GM12891 (cell line): ENCODE measurements around the gene LRRC40.
"Not testable (repeated sequence)": the region's sequence is repeated elsewhere in the genome, so short reads cannot be mapped to it uniquely, and the experiment has no call there.

Experiments
- DNase-seq: peaks from one replicate; pipeline ENCODE4 v3.0.0; 2011; ENCODE audit warnings: low spot score; ENCODE audit not compliant: insufficient read length
- FAIRE-seq: peaks from 2 replicates; lab custom pipeline; 2011; peaks lifted over from hg19 to GRCh38; lab: Jason Lieb, UNC
- PAX5 ChIP-seq: IDR thresholded peaks from 2 replicates; pipeline ENCODE4 v1.6.1; 2011; ENCODE audit warnings: low read length, moderate library complexity, mild to moderate bottlenecking; ENCODE audit not compliant: insufficient read depth, severe bottlenecking
- POLR2A ChIP-seq: IDR thresholded peaks from 2 replicates; pipeline ENCODE4 v1.6.1; 2011; ENCODE audit warnings: low read depth, low read length, control low read depth
- POLR2AphosphoS5 ChIP-seq: IDR thresholded peaks from 2 replicates; pipeline ENCODE4 v1.6.1; 2011; ENCODE audit warnings: low read depth, low read length, control low read depth
- POU2F2 ChIP-seq: IDR thresholded peaks from 2 replicates; pipeline ENCODE4 v1.6.1; 2011; ENCODE audit warnings: low read depth, mild to moderate bottlenecking, control low read depth, low read length, moderate library complexity
- SPI1 ChIP-seq: IDR thresholded peaks from 2 replicates; pipeline ENCODE4 v1.6.1; 2011; ENCODE audit warnings: low read depth, low read length, control low read depth
- TAF1 ChIP-seq: IDR thresholded peaks from 2 replicates; pipeline ENCODE4 v1.6.1; 2011; ENCODE audit warnings: low read depth, low read length, control low read depth

Gene LRRC40

GRCh38 chr1:70222716-70223235 is 17.4 kb upstream of the LRRC40 start:
- DNase-seq: no peak
- FAIRE-seq: no peak
- no peak for TF ChIP-seq POLR2A
- TF ChIP-seq TAF1: no peak
- TF ChIP-seq SPI1: no peak
- no peak for TF ChIP-seq POLR2AphosphoS5
- TF ChIP-seq POU2F2: no peak
- no peak for TF ChIP-seq PAX5

DNA sequence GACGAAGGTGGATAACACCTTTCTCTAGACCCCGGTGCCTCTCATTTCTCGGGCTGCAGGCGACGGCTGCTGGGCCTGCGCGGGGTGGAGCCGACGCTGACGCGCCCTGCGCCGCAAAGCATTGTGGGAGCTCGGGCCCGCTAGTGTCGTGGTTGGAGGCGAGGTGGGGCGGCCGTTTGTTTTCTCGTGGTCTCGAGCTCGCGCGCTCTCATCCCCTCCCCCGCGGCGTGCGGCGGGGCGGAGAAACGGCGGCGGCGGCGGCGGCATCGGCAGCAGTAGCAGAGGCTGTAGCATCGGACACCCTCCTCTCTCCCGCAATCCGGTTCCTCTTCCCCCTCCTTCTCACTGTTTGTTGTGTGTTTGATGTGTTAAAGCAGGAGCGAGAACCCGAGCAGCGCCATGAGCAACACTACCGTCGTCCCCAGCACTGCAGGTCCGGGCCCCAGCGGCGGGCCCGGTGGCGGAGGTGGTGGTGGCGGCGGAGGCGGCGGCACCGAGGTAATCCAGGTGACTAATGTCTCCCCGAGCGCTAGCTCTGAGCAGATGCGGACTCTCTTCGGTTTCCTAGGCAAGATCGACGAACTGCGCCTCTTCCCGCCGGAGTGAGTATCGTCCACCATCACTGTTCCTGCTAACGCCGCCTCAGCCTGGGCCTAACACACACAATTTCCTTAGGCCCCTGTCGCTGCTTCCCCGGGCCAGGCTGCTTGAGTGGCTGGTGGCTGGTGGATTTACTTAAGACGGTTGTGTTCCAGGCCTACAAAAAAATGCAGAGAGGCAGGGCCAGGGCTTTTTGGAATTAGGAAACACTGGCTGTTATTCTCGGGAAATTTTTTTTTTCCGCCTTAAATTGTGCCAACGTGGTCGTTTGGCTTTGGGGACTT is 16.1 kb upstream of the LRRC40 start, which contains the start of gene SRSF11:
Gene SRSF11, plus strand, starts transcription at position 143 of the 884 bp plus-strand sequence. Its CDS starts 257 bp downstream, at position 400.
- peak; percentile 99 for FAIRE-seq
- peak; percentile 79 for DNase-seq
- TF ChIP-seq POU2F2 (peak; percentile 22; the same call in 1 of the 2 replicates), PAX5 (no peak), TAF1 (peak; percentile 67), POLR2AphosphoS5 (peak; percentile 92), POLR2A (peak; percentile 84), SPI1 (no peak)

DNA sequence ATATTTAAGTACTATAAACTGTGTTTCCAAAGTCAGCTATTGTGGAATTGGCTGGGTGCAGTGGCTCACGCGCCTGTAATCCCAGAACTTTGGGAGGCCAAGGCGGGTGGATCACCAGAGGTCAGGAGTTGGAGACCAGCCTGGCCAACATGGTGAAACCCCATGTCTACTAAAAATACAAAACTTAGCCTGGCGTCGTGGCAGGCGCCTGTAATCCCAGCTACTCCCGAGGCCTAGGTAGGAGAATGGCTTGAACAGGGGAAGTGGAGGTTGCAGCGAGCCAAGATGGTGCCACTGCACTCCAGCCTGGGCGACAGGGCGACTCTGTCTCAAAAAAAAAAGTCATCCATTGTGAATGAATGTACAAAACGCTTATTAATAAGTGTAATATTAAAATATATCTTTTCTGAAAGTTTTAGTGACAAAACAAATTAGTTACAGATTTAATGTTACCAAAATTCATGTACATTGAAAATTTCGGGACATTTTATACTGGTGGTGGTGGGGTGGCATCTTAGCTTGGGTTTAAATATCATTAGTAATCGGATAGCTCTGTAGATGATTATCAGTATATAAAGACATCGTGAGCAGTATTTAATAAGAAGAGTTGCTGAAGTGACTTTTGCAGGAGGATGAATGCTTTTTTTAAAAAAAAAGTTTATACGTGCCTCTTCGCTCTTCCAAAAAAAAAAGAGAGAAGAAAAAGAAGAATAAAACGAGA is 15.3 kb upstream of the LRRC40 start:
- TF ChIP-seq SPI1 (no peak), TAF1 (no peak), PAX5 (no peak), POLR2A (no peak), POU2F2 (no peak), POLR2AphosphoS5 (no peak)
- DNase-seq (no peak), FAIRE-seq (no peak)

DNA sequence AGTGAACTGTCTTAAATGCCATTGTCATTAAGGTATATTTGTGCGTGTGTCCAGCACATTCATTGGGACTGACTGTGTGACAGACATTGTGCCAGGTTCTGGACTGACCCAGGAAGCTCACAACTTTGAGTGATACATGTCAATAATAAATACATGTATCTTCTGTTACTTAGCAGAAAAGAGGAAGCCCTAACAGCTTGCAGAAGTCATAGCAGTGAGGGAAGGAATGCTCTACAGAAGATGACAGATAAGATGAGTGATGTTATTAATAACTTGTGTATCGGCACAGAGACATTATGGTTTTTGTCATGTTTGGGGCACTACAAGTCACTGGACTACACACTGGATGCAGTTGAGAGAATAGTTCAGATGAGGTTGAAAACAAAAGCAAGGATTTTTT is 14.6 kb upstream of the LRRC40 start:
- FAIRE-seq (no peak), DNase-seq (no peak)
- no peak for TF ChIP-seq PAX5
- peak; percentile 82 for TF ChIP-seq SPI1
- no peak for TF ChIP-seq TAF1
- TF ChIP-seq POU2F2: no peak
- no peak for TF ChIP-seq POLR2AphosphoS5
- no peak for TF ChIP-seq POLR2A

DNA sequence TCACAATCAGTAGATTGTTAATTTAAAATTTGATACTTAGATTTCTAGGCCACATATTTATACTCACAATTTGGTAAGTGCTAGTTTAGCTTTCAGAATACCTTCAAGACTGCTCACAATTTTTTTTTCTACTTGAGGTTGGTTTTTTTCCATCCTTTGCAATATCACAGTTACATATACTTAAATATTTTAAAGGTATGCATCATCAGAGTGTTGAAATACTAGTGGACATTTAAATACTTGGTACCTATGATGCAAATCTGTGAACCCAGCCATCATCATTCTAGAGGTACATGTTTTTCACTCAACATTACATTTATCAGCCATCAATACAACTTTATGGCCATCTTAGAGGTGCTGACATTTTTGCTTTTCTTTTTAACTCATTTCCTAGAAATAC is 6.2 kb upstream of the LRRC40 start:
- FAIRE-seq (no peak), DNase-seq (no peak)
- TF ChIP-seq TAF1 (no peak), SPI1 (no peak), PAX5 (no peak), POLR2A (no peak), POLR2AphosphoS5 (no peak), POU2F2 (no peak)

DNA sequence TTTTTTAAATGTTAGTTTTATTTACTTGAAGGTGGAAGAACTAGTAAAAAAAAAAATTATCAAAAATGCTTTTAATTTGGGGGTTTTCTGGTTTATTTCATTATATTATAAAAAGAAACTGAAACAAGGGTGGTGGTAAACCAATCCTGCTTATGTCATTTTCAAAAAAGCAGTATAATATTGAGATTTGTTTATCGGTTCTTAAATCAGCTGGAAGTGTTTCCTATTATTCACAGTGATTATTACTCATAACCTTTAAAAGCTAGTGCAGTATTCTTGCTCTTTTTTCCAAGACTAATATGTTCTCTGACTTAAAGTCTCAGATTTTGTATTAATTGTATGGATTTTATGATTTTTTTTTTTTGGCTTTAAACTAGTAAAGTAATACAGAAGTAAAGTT is 5.4 kb upstream of the LRRC40 start:
- DNase-seq (no peak), FAIRE-seq (no peak)
- TF ChIP-seq POLR2AphosphoS5 (no peak), POLR2A (no peak), POU2F2 (no peak), PAX5 (no peak), SPI1 (no peak), TAF1 (no peak)

DNA sequence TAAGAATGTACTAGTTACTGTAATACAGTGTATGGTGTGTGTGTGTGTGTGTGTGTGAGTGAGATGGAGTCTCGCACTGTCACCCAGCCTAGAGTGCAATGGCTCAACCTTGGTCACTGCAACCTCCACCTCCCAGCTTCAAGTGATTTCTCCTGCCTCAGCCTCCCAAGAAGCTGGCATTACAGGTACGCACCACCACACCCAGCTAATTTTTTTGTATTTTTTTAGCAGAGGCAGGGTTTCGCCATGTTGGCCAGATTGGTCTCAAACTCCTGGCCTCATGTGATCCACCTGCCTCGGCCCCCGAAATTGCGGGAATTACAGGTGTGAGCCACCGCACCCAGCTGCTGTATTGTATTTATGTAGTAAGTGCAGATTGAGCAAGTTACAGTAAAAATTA is 2.9 kb upstream of the LRRC40 start:
- DNase-seq (no peak), FAIRE-seq (no peak)
- TF ChIP-seq POU2F2: no peak
- no peak for TF ChIP-seq POLR2A
- no peak for TF ChIP-seq TAF1
- no peak for TF ChIP-seq SPI1
- TF ChIP-seq PAX5: no peak
- TF ChIP-seq POLR2AphosphoS5: no peak

DNA sequence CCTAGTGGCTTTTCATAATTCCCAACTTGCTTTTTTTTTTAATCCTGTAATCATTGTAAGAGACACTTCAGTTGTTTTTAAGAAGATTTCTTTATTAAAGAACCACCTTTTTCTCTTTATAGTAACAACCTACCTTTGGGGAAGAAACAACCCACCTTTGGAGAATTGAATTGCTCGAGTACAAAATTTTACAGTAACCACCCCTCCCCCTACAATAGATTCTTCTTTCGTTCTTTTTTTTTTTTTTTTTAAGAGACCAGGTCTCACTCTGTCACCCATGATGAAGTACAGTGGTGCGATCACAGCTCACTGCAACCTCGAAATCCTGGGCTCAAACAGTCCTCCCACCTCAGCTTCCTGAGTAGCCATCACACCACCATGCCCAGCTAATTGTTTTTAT is 2.1 kb upstream of the LRRC40 start:
- TF ChIP-seq TAF1: no peak
- no peak for TF ChIP-seq POLR2AphosphoS5
- no peak for TF ChIP-seq POLR2A
- no peak for TF ChIP-seq SPI1
- TF ChIP-seq PAX5: no peak
- no peak for TF ChIP-seq POU2F2
- DNase-seq (no peak), FAIRE-seq (no peak)

DNA sequence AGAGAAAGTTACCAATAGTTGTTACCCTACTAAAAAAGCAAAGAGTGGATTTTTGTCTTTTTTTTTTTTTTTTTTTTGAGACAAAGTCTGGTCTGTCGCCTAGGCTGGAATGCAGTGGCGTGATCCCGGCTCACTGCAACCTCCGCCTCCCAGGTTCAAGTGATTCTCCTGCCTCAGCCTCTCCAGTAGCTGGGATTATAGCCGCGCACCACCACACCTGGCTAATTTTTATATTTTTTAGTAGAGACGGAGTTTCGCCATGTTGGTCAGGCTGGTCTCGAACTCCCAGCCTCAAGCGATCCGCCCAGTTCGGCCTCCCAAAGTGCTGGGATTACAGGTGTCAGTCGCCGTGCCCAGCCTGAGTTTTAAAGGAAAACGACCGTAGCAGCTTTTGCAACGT is 1.5 kb upstream of the LRRC40 start:
- FAIRE-seq, DNase-seq: not testable (repeated sequence)

- TF ChIP-seq PAX5 (no peak), SPI1 (no peak), POLR2AphosphoS5 (no peak), POU2F2 (no peak), TAF1 (no peak), POLR2A (no peak)
- FAIRE-seq (no peak), DNase-seq (no peak)
These were observed 327 bp downstream of the LRRC40 start for GRCh38 chr1:70205071-70205433.
